Endometrial microvascular endothelial cells (primary cell): ENCODE measurements around the gene VPS26C. TPM values are rescaled to one million over a fixed set of nuclear protein-coding genes. Genes with fewer than 3 reads are reported as not detected.
"Not testable (repeated sequence)": the region's sequence is repeated elsewhere in the genome, so short reads cannot be mapped to it uniquely, and the experiment has no call there.

ENCODE experiments used
- in situ Hi-C: cut with HindIII; loops from 2 replicates; pipeline ENCODE4 v1.10.0; 2017; ENCODE audit warnings: low sequenced_read_pairs, low pct_unique_long_range_greater_than_20kb; ENCODE audit errors: inconsistent ontology term
- total RNA-seq: library from RNA; depleted of rRNA; stranded (reverse); fragments of >200 nt; gene quantifications from one replicate; pipeline ENCODE4 v1.2.3, GENCODE V29; 2015; ENCODE audit errors: inconsistent ontology term

The VPS26C gene
- total RNA-seq, 1 donor from 2014 or later = 134 TPM

GRCh38 chr21:37237346-37237745 lies 29.8 kb downstream of the VPS26C start:
- in situ Hi-C loops = no loop called here

GRCh38 chr21:37233551-37234146 lies 33.5 kb downstream of the VPS26C start:
- in situ Hi-C loops = no loop called here

GRCh38 chr21:37232274-37233018 lies 34.7 kb downstream of the VPS26C start:
- in situ Hi-C loops = no loop called here

- in situ Hi-C loops = no loop called here
These were observed 35.5 kb downstream of the VPS26C start for GRCh38 chr21:37231671-37232070.

- in situ Hi-C loops = no loop called here
These were observed 35.9 kb downstream of the VPS26C start for GRCh38 chr21:37231249-37231645.

- in situ Hi-C loops = no loop called here
These were observed 36.4 kb downstream of the VPS26C start for GRCh38 chr21:37230632-37231248.

- in situ Hi-C loops = no loop called here
These were observed 39.1 kb downstream of the VPS26C start for GRCh38 chr21:37228003-37228400.

GRCh38 chr21:37227071-37228002 lies 39.8 kb downstream of the VPS26C start:
- in situ Hi-C loops = no loop called here

GRCh38 chr21:37226041-37226920 lies 40.9 kb downstream of the VPS26C start:
- in situ Hi-C loops = no loop called here

- in situ Hi-C loops = no loop called here
These were observed 42.0 kb downstream of the VPS26C start for GRCh38 chr21:37224861-37225839.

GRCh38 chr21:37223804-37224345 lies 43.3 kb downstream of the VPS26C start:
- in situ Hi-C loops = no loop called here

- in situ Hi-C loops = not testable (repeated sequence)
These were observed 44.9 kb downstream of the VPS26C start for GRCh38 chr21:37222248-37222647.

GRCh38 chr21:37220981-37221664 lies 46.0 kb downstream of the VPS26C start:
- in situ Hi-C loops = no loop called here

- in situ Hi-C loops = no loop called here
These were observed 46.6 kb downstream of the VPS26C start for GRCh38 chr21:37220433-37220980.

- in situ Hi-C loops = no loop called here
These were observed 47.2 kb downstream of the VPS26C start for GRCh38 chr21:37219761-37220432.

- in situ Hi-C loops = no loop called here
These were observed 52.2 kb downstream of the VPS26C start for GRCh38 chr21:37214952-37215351.
